HepG2 (cell line): Measurements from ENCODE around the gene MEAF6. TPM values are rescaled to one million over a fixed set of nuclear protein-coding genes. Genes with fewer than 3 reads are reported as not detected.

Source experiments
- ATAC-seq: fragments of 200-7000 bp; cut with Tn5 transposase; 3 replicates; pipeline ENCODE4 v1.9.1; 2020; ENCODE audit warnings: mild to moderate bottlenecking, moderate library complexity
- BruUV-seq: library from RNA; stranded (reverse); fragments of 400-500 nt; replicated peaks from 2 replicates; lab custom pipeline; 2021; lab: Mats Ljungman, UMichigan
- CTCF ChIA-PET: fragments of 300-600 bp; formaldehyde crosslinking; extraction: SDS; loops from one replicate; lab custom pipeline; 2021; ENCODE audit warnings: low total read pairs, inconsistent platforms, low intra/inter-chr PET ratio; lab: Yijun Ruan, JAX
- POLR2A ChIA-PET: fragments of 350-600 bp; sonication (Branson Sonifier 250); formaldehyde crosslinking; loops from one replicate; lab custom pipeline; 2020; ENCODE audit warnings: antibody characterized with exemption, inconsistent platforms; lab: Yijun Ruan, JAX
- DNase-seq: peaks from one replicate; pipeline ENCODE4 v3.0.0-alpha.2; 2015; ENCODE audit warnings: low spot score
- FAIRE-seq: peaks from 3 replicates; lab custom pipeline; 2011; peaks lifted over from hg19 to GRCh38; lab: Jason Lieb, UNC
- H2AFZ ChIP-seq: one replicate; pipeline ENCODE4 v1.6.1; 2011; ENCODE audit warnings: low read length, inconsistent platforms
- H3K27ac ChIP-seq: fragments of 300-600 bp; 3 replicates; pipeline ENCODE4 v1.8.0; 2011; ENCODE audit warnings: mixed run types, mild to moderate bottlenecking, mixed read lengths, low read length, inconsistent platforms; ENCODE audit not compliant: insufficient read depth; ENCODE audit errors: extremely low read length
- H3K27me3 ChIP-seq, 2 experiments: fragments of 200-600 bp in 1 of 2; 2 replicates in 1 of 2; 3 replicates in 1 of 2; pipeline versions ENCODE4 v1.6.0 to v1.8.0; 2011; ENCODE audit warnings: low read length in 2 of 2, mild to moderate bottlenecking in 2 of 2, moderate library complexity in 2 of 2, inconsistent platforms in 1 of 2; ENCODE audit not compliant: insufficient read depth in 2 of 2, control insufficient read depth in 1 of 2
- H3K36me3 ChIP-seq, 2 experiments: fragments of 200-600 bp in 1 of 2; replicated peaks in 1 of 2; 2 replicates in 1 of 2; 3 replicates in 1 of 2; pipeline versions ENCODE4 v1.5.1 to v1.8.0; 2011; ENCODE audit warnings: low read length in 2 of 2, inconsistent platforms in 1 of 2; ENCODE audit not compliant: insufficient read depth in 2 of 2, control insufficient read depth in 1 of 2
- H3K4me1 ChIP-seq: 2 replicates; pipeline ENCODE4 v1.5.1; 2012; ENCODE audit warnings: low read length, inconsistent platforms; ENCODE audit not compliant: insufficient read depth
- H3K4me2 ChIP-seq: 2 replicates; pipeline ENCODE4 v1.6.0; 2011; ENCODE audit warnings: low read depth, low read length, inconsistent platforms
- H3K4me3 ChIP-seq, 3 experiments: fragments of 200-600 bp in 1 of 3; sonication (generic), shearing (Covaris generic) in 1 of 3; replicated peaks in 1 of 3; 2 replicates each; pipeline ENCODE4 v1.5.1; 2011 to 2016; ENCODE audit warnings: low read length in 3 of 3, inconsistent platforms in 2 of 3, low read depth in 2 of 3, mild to moderate bottlenecking in 2 of 3, control low read depth in 1 of 3, mixed read lengths in 1 of 3; ENCODE audit not compliant: insufficient read depth in 1 of 3
- H3K79me2 ChIP-seq: one replicate; pipeline ENCODE4 v1.6.1; 2011; ENCODE audit warnings: low read length, inconsistent platforms; ENCODE audit not compliant: insufficient read depth
- H3K9ac ChIP-seq: 2 replicates; pipeline ENCODE4 v1.6.0; 2011; ENCODE audit warnings: mild to moderate bottlenecking, low read depth, low read length, inconsistent platforms; ENCODE audit not compliant: insufficient read depth
- H3K9me3 ChIP-seq: 2 replicates; pipeline ENCODE4 v1.5.1; 2012; ENCODE audit warnings: mild to moderate bottlenecking, low read length
- H4K20me1 ChIP-seq: 2 replicates; pipeline ENCODE4 v1.6.0; 2011; ENCODE audit warnings: inconsistent platforms, mild to moderate bottlenecking, low read length, moderate library complexity; ENCODE audit not compliant: insufficient read depth
- ATAD3A ChIP-seq: sonication (generic); formaldehyde crosslinking; IDR thresholded peaks from 2 replicates; pipeline ENCODE4 v1.4.0; 2020; ENCODE audit warnings: missing genetic modification reagents
- KLF9 ChIP-seq: IDR thresholded peaks from 2 replicates; pipeline ENCODE4 v1.6.1; 2016; ENCODE audit warnings: low read depth
- ZFP36L1 ChIP-seq: sonication (generic); formaldehyde crosslinking; IDR thresholded peaks from 2 replicates; pipeline ENCODE4 v1.8.0; 2022; ENCODE audit warnings: mild to moderate bottlenecking, missing genetic modification reagents, moderate library complexity
- ZMYM3 ChIP-seq: sonication (generic); formaldehyde crosslinking; IDR thresholded peaks from 2 replicates; pipeline ENCODE4 v1.5.1; 2020; ENCODE audit warnings: mild to moderate bottlenecking, missing genetic modification reagents
- WGBS: methylation state at CpG from one replicate; pipeline ENCODE4 v1.1.6; 2017; ENCODE audit warnings: low lambda C conversion rate; 5-methylcytosine and 5-hydroxymethylcytosine counted together
- in situ Hi-C: cut with HindIII; loops from 2 replicates; pipeline ENCODE4 v1.10.0; 2017; ENCODE audit warnings: low pct_unique_long_range_greater_than_20kb; ENCODE audit not compliant: extremely low pct_ligation_motif_present
- intact Hi-C: fragments of 100-400 bp; cut with micrococcal nuclease; formaldehyde crosslinking; loops from one replicate; pipeline ENCODE4 v1.10.0; 2022; ENCODE audit not compliant: unreplicated experiment
- polyA plus RNA-seq, 8 experiments: library from polyadenylated mRNA; depleted of rRNA in 3 of 8; stranded (reverse) in 7 of 8; unstranded in 1 of 8; fragments of >200 nt; fragmentation: Illumina TruSeq in 4 of 8; extraction: Trizol in 4 of 8; gene quantifications; 2 replicates each; pipeline versions ENCODE4 v1.2.1 to v1.2.3, GENCODE V29; 2011 to 2016; ENCODE audit warnings: low read depth in 4 of 8, missing spikeins in 1 of 8, mixed read lengths in 1 of 8; ENCODE audit not compliant: insufficient read depth in 1 of 8
- total RNA-seq, 5 experiments: library from RNA; depleted of rRNA; stranded (reverse); fragments of >200 nt; fragmentation: Illumina TruSeq; extraction: Trizol; gene quantifications; 2 replicates each; pipeline ENCODE4 v1.2.3, GENCODE V29; 2016; ENCODE audit warnings: low read depth in 1 of 5
- TF ChIP-seq, protein P1 (sequence below): sonication (generic); formaldehyde crosslinking; IDR thresholded peaks from 2 replicates; pipeline ENCODE4 v1.4.0; 2020; ENCODE audit warnings: mild to moderate bottlenecking, missing genetic modification reagents
- TF ChIP-seq, protein P2 (sequence below): sonication (generic); formaldehyde crosslinking; IDR thresholded peaks from 2 replicates; pipeline ENCODE4 v1.9.0; 2021; ENCODE audit warnings: missing genetic modification reagents, borderline replicate concordance

MEAF6 gene
- total and polyA plus RNA-seq, 2 of the 13 experiments (the other 11 are each of a cell fraction or from before 2014, with no cell fraction given), result 29.5 to 45.6 TPM

- BruUV-seq, result no TSS peak
- no peaks in the 10 kb centered on the region for H3K9me3 ChIP-seq
- POLR2A ChIA-PET, result interaction anchor here (1.7 kb wide), 1 partner anchor 43 kb away, joined by 13 read pairs; the partner anchor contains the start of gene MEAF6
These were observed 42.8 kb upstream of the MEAF6 start for GRCh38 chr1:37557402-37557801.

More at GRCh38 chr1:37557402-37557801, 42.8 kb upstream of the MEAF6 start:
- Histone ChIP-seq H3K4me1 (peaks cover 60% of the 10 kb centered on the region), H3K4me2 (no peak overlapping the region; the same call in 1 of the 2 replicates), H3K36me3 (peaks cover 0 to 3% of the 10 kb centered on the region in 2 experiments; a peak in 1 of 5 replicates), H2AFZ (no peak overlapping the region), H3K9ac (no peak overlapping the region), H3K4me3 (no peak overlapping the region), H3K27ac (no peak overlapping the region), H4K20me1 (no peaks in the 10 kb centered on the region; the same call in 1 of the 2 replicates), H3K79me2 (peaks cover 17% of the 10 kb centered on the region), H3K27me3 (no peaks in the 10 kb centered on the region; a peak in 1 of 5 replicates)
- intact Hi-C loops (no loop called here), in situ Hi-C loops (no loop called here)
- FAIRE-seq (no peak), ATAC-seq (no peak), DNase-seq (no peak)
- no peak for TF ChIP-seq KLF9
- TF ChIP-seq, protein P1, sequence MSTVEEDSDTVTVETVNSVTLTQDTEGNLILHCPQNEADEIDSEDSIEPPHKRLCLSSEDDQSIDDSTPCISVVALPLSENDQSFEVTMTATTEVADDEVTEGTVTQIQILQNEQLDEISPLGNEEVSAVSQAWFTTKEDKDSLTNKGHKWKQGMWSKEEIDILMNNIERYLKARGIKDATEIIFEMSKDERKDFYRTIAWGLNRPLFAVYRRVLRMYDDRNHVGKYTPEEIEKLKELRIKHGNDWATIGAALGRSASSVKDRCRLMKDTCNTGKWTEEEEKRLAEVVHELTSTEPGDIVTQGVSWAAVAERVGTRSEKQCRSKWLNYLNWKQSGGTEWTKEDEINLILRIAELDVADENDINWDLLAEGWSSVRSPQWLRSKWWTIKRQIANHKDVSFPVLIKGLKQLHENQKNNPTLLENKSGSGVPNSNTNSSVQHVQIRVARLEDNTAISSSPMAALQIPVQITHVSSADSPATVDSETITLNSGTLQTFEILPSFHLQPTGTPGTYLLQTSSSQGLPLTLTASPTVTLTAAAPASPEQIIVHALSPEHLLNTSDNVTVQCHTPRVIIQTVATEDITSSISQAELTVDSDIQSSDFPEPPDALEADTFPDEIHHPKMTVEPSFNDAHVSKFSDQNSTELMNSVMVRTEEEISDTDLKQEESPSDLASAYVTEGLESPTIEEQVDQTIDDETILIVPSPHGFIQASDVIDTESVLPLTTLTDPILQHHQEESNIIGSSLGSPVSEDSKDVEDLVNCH (CRISPR knock-in tag), result no peak
- no peak for TF ChIP-seq ATAD3A (CRISPR knock-in tag)
- TF ChIP-seq, protein P2, sequence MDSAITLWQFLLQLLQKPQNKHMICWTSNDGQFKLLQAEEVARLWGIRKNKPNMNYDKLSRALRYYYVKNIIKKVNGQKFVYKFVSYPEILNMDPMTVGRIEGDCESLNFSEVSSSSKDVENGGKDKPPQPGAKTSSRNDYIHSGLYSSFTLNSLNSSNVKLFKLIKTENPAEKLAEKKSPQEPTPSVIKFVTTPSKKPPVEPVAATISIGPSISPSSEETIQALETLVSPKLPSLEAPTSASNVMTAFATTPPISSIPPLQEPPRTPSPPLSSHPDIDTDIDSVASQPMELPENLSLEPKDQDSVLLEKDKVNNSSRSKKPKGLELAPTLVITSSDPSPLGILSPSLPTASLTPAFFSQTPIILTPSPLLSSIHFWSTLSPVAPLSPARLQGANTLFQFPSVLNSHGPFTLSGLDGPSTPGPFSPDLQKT (CRISPR knock-in tag), result no peak
- no peak for TF ChIP-seq ZMYM3 (CRISPR knock-in tag)
- TF ChIP-seq ZFP36L1 (CRISPR knock-in tag), result no peak
- CTCF ChIA-PET, result no interaction called here
- WGBS, result 75% methylated on average over 2 of the region's 3 CpGs
